GM19035 (cell line): ENCODE results near the gene TMEM116.
"Not testable (repeated sequence)": the region's sequence is repeated elsewhere in the genome, so short reads cannot be mapped to it uniquely, and the experiment has no call there.

Source experiments
- ATAC-seq: cut with Tn5 transposase; IDR thresholded peaks from one replicate; pipeline ENCODE4 v1.9.1; 2021; ENCODE audit not compliant: unreplicated experiment

The TMEM116 gene

DNA sequence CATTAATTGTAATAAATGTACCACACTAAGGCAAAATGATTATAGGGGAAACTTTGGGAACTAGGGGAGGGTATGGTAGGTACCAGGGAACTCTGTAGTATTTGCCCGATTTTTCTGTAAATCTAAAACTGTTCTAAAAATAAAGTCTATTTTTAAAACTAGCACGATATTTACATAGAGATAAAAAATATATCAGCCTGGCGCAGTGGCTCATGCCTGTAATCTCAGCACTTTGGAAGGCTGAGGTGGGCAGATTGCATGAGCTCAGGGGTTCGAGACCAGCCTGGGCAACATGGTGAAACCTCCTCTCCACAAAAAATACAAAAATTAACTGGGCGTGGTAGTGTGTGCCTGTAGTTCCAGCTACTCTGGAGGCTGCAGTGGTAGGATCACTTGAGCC, 32.4 kb downstream of the TMEM116 start:
- no peak for ATAC-seq

DNA sequence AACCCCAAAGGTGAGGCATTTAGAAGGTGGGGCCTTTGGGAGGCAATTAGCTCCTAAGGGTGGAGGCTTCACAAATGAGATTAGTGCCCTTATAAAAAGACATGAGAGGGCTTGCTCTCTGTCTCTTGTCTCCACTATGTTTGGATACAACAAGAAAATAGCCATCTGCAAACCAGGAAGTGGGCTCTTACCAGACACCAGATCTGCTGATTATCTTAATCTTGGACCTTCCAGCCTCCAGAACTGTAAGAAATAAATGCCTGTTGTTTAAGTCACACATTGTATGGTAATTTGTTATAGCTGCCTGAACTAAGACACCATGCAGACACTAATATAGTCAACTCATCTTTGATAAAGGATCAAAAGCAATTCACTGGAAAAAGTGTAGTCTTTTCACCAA, 34.4 kb downstream of the TMEM116 start:
- ATAC-seq = no peak

DNA sequence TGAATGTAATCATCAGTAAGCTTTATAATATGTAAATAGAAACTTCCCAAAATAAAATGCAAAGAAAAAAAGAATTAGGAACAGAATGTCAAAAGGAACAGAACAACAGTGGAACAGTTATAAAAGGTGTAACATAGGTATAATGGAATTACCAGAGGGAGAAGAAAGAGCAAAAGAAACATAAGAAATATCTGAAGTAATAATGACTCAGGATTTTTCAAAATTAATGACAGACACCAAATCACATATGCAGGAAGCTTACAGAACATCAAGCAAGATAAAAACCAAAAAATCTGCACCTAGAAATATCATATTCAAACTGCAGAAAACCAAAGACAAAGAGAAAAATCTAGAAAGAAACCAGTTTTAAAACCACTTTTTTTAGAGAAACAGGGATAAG, 36.1 kb downstream of the TMEM116 start:
- ATAC-seq = no peak

DNA sequence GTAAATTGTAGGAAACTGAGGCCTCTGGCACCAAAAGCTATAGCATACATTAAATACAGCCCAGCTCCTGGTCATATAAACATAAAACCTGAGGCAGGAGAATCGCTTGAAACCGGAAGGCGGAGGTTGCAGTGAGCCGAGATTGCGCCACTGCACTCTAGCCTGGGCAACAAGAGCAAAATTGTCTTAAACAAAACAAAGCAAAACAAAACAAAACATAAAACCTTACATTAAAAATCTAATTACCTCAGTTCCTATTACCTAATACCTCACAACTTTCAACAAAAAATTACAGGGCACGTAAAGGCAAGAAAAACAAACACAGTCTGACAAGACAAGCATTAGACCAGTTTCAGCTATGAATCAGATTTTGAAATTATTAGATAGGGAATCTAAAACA, 36.7 kb downstream of the TMEM116 start:
- ATAC-seq = no peak

DNA sequence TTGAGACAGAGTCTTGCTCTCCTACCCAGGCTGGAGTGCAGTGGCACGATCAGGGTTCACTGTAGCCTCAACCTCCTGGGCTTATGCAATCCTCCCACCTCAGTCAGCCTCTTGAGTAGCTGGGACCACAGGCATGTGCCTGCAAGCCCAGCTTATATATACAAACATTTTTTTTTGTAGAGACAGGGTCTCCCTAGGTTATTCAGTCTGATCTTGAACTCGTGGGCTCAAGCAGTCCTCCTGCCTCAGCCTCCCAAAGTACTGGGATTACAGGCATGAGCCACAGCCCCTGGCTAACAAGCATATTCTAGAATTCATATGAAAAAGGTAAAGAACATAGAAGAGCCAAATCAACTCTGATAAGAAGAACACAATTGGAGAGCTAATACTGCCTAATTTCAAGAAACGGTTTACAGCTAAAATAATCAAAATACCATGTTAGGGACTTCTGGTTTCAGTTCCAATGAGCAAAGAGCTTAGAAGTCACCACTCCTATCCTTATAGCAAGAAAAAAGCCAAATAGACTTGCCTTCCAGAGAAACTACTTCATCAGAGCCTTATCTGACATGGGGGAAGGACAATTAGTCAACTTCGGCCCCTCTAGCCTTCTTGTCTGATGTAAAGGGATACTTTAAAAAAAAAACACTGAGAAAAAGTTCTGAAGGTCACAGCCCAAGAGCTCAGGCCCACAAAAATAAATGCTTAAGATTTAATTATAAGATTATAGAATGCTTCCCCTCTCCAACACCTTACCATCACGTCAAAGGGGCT, 37.6 kb downstream of the TMEM116 start:
- no peak for ATAC-seq

DNA sequence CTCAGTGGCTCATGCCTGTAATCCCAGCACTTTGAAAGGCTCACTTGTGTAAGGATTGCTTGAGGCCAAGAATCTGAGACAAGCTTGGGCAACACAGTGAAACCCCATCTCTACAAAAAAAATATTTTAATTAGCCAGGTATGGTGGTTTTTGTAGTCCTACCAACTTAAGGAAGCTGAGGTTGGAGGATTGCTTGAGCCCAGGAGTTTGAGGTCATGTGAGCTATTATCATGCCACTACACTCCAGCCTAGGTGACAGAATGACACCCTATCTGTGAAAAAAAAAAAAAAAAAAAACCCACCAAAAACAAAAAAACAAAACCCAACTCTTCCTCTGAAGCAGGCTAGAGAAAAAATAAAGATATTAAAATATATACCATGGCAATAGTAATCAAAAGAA, 41.2 kb downstream of the TMEM116 start:
- ATAC-seq = no peak

DNA sequence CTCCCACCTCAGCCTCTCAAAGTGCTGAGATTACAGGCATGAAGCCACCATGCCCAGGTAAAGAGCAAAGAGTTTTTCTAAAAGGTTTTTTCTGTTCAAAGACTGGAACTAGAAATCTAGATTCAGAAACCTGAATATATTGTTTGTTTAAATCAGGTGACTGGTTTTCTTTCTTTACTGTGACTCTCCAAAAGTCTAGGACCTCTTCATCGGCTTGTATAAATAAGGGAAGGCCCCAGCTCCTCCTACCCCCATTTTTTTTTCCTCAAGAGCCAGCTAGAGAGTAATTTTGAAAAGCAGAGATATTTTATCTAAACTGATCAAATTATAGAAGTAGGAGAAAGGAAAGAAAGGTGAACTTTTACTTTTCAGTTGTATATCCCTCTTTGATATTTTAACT, 48.0 kb downstream of the TMEM116 start:
- ATAC-seq = no peak

DNA sequence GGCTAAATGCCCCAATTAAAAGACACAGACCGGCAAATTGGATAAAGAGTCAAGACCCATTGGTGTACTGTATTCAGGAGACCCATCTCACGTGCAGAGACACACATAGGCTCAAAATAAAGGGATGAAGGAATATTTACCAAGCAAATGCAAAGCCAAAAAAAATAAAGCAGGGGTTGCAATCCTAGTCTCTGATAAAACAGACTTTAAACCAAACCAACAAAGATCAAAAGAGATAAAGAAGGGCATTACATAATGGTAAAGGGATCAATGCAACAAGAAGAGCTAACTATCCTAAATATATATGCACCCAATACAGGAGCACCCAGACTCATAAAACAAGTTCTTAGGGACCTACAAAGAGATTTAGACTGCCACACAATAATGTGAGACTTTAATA, 53.4 kb downstream of the TMEM116 start:
- ATAC-seq = not testable (repeated sequence)

DNA sequence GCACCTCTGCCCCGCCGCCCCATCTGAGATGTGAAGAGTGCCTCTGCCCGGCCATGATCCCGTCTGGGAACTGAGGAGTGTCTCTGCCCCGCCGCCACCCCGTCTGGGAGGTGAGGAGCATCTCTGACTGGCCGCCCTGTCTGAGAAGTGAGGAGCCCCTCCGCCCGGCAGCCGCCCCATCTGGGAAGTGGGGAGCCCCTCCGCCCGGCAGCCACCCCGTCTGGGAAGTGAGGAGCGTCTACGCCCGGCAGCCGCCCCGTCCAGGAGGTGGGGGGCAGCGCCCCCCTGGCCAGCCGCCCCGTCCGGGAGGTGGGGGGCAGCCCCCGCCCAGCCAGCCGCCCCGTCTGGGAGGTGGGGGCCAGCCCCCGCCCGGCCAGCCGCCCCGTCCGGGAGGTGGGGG, 55.7 kb downstream of the TMEM116 start:
- ATAC-seq = not testable (repeated sequence)

DNA sequence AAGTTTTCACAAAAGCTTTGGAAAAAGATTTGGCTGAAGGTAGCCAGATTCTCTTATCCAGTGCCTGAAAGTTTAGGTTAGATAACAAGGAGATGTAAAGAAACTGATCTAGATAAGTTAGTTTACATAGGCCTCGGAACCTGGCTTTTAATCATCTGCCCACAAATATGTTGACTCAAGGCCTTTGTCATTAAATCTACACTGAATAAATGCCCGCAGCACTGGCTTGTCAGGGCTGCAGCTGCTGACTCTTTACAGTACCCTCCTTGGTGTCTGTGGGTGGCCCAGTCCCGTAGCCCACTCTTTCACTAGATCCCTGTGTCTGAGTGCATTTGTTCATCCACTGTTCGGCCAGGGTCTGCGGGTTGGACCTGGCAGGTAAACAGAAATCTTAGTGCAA, 58.0 kb downstream of the TMEM116 start:
- ATAC-seq = no peak

DNA sequence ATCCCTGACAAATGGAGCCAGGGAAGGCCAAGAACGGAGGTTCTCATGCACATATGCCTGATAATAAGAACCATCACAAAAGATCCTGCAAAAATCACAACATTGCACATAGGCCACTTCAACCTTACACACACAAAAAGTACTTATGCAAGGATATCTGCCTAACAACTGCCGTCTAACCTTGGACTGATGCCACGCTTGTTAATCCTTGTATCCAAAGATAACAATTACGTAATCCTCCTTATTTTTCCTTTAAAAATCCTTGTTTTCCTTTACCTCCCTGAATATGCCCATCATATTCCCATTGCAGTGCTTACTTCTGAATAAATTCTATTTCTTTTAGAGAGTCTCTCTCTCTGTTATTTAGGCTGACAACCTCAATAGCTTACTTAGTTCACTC, 59.5 kb downstream of the TMEM116 start:
- no peak for ATAC-seq

DNA sequence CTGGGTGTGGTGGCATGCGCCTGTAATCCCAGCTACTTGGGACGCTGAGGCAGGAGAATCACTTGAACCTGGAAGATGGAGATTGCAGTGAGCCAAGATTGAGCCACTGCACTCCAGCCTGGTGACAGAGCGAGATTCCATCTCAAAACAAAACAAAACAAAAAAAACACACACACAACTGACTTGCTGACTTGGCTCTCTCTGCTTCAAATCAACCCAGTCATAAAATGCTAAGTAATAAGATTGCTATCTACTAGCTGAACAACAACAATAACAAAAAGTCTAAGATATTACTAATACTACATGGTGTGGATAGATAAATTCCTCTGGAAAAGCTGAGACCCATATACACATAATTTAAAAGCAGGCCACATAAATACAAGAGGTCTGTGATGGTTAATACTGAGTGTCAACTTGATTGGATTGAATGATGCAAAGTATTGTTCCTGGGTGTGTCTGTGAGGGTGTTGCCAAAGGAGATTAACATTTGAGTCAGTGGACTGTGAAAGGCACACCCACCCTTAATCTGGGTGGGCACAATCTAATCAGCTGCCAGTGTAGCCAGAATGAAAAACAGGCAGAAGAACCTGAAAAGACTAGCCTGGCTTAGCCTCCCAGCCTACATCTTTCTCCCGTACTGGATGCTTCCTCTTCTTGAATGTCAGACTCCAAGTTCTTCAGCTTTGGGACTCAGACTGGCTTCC, 60.7 kb downstream of the TMEM116 start:
- not testable (repeated sequence) for ATAC-seq

DNA sequence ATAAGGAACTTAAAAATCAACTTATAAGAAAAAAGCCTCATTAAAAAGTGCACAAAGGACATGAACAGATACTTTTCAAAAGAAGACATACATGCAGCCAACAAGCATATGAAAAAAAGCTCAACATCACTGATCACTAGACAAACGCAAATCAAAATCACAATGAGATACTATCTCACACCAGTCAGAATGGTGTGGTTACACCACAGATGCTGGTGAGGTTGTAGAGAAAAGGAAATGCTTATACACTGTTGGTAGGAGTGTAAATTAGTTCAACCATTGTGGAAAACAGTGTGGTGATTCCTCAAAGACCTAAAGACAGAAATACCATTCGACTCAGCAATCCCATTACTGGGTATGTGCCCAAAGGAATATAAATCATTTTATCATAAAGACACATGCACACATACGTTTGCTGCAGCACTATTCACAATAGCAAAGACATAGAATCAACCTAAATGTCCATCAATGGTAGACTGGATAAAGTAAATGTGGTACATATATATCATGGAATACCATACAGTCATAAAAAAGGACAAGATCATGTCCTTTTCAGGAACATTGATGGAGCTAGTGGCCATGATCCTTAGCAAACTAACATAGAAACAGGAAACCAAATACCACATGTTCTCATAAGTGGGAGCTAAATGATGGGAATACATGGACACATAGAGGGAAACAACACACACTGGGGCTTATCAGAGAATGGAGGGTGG, 61.8 kb downstream of the TMEM116 start:
- ATAC-seq = not testable (repeated sequence)

DNA sequence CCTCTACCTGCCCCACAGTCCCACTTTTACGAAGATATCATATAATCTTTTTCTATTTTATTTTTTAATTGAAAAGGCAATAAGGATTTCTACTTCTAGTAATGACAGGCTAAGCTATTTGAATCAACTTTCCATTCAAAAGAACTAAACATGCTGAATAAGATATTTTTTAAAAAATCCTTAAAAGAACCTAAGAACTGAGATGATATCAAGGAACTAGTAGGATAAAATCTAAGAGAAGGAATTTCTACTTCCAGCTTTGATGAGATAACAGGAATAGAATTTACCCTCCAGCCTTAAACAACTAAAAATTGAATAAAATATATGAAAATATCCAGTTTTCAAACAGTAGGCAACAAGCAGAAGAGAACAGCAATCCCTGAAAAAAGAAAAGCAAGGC, 69.0 kb downstream of the TMEM116 start:
- ATAC-seq = no peak

DNA sequence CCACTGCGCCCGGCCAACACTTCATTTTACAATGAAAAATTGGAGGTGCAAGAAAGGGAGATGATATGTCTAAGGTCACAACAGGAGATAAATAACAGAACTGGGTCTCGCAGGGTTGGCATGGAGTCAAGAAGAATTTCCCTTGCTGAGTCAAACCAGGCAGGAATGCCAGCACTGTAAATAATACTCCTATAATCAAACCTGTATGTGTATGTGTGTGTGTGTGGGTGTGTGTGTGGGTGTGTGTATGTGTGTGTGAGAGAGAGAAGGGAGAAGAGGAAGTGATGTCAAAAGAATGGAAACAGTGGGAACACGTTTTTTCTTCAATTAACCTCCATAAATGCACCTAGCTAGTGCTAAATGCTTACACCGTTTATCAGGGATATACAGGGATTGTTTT, 70.4 kb downstream of the TMEM116 start:
- ATAC-seq = no peak

DNA sequence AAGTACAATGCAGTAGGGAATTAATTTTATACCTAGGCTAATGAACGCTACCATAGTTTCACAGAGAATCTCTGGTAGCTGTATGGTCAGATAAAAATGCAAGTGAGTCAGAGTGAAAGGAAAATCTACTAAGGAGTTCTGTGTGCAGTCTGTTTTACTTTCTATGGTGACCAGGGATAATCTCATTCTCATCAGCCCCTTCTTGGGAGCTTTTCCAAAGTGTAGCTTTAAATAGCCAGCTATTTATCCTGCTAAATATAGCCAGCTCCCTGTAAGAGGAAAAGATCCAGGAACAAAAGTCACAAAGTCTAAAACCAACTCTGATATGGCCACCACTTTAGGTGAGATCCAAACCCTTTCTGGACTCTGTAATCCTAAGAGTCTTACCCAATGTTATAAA, 75.5 kb downstream of the TMEM116 start:
- no peak for ATAC-seq

DNA sequence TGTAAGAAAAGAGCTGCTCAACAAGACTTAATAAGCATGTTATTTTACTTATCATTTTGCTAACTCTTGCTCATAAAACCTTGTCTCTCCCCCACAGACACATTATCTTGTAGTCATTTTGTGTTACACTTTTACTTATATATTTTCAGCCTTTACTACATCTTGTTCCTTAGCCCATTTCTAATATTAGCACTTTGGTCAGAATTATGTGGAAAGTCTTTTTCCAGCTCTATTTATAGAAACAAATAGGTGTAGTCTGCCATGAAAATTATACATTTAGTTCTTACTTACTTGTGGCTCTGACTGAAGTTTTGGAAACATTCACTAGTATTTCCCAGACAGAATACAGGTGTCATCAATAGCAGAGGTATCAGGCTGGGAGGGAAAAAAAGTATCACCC, 76.1 kb downstream of the TMEM116 start:
- ATAC-seq = no peak

DNA sequence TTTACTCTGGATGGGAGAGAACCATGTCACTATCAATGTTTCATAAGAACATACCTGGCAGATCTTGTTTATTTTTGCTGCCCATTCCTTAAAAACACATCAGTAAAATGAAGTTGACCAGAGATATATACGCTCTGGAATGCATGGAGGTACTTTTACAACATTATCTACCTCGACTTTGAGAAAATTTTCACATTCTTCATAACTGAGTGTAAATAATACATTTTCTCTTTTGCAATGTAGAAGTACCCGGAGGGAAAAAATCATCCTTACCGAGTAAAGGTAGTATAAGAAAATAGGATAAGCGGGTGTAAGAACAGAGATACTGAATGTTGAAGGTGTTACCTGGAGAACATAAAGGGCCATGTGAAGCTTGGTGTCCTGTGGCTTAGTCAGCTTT, 80.7 kb downstream of the TMEM116 start:
- no peak for ATAC-seq

DNA sequence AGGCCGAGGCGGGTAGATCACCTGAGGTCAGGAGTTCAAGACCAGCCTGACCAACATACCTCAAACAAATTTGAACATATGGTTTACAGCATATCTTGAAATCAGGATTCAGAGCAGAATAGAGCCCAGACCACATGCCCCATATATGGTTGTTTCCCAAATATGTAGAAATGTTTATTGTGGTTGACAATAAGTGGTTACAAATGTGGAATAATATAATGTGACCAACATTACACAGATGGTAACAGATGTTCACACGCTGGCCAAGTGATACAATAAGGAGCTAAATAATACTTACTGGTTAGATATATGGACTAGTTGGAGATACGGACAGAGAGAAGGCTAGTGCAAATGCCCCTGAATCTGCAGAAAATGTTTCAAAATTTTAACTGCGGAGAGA, 85.6 kb downstream of the TMEM116 start:
- ATAC-seq = no peak

DNA sequence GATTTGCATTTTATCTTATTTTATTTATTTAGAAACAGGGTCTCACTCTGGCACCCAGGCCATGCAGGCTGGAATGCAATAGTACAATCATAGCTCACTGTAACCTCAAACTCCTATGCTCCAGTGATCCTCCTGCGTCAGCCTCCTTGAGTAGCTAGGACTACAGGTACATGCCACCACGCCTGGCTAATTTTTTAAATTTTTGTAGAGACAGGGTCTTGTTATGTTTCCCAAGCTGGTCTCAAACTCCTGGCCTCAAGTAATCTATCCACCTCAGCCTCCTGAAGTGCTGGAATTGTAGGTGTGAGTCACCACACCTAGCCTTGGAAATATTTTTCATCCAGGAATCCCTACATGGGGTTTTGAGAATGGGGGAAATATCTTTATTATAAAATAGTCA, 86.3 kb downstream of the TMEM116 start:
- no peak for ATAC-seq

DNA sequence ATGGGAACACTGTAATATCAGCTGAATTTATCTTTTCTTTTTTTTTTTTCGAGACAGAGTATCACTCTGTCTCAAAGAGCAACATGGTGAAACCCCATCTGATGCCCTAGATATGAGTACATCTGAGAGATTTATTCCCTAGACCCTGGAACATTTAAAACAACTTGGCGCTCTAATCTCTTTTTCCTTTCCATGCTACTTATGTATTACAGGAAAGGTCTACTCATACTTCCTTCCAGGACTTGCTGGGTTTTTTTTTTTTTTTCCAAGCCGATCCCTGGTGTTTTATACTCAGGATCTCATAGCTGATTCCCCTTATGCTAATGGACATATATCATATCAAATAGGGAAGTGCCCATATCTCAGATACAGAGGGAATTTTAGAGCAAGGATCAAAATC, 87.8 kb downstream of the TMEM116 start:
- no peak for ATAC-seq

DNA sequence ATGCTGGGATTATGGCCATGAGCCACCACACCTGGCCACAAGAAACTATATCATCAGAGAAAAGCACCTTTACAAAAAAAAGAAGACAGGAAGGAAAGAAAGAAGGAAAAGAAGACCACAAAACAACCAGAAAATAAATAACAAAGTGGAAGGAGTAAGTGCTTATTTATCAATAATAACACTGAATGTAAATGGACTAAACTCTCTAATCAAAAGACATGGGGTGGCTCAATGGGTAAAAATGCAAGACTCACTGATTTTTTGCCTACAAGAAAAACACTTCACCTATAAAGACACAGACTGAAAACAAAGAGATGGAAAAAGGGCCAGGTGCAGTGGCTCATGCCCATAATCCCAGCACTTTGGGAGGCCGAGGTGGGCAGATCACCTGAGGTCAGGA, 105.2 kb downstream of the TMEM116 start:
- no peak for ATAC-seq
